Calu3 (cell line): ENCODE results near the gene FZD7. TPM values are rescaled to one million over a fixed set of nuclear protein-coding genes. Genes with fewer than 3 reads are reported as not detected.

Source experiments
- BruUV-seq: library from RNA; stranded (reverse); fragments of 400-500 nt; replicated peaks from 2 replicates; lab custom pipeline; 2021; lab: Mats Ljungman, UMichigan
- CTCF ChIA-PET: fragments of 300-600 bp; sonication (Branson Sonifier 250); formaldehyde crosslinking; loops from one replicate; lab custom pipeline; 2022; ENCODE audit warnings: antibody characterized with exemption; lab: Charles Lee
- DNase-seq: peaks from one replicate; pipeline ENCODE4 v3.0.0; 2022
- H3K27ac Mint-ChIP-seq: one replicate; pipeline ENCODE4 v1.8.0; 2022; ENCODE audit warnings: mixed read lengths; ENCODE audit not compliant: unreplicated experiment
- H3K27me3 Mint-ChIP-seq: one replicate; pipeline ENCODE4 v1.8.0; 2022; ENCODE audit warnings: mixed read lengths; ENCODE audit not compliant: unreplicated experiment
- H3K36me3 Mint-ChIP-seq: one replicate; pipeline ENCODE4 v1.8.0; 2022; ENCODE audit warnings: mild to moderate bottlenecking, moderate library complexity, mixed read lengths; ENCODE audit not compliant: insufficient read depth, unreplicated experiment
- H3K4me1 Mint-ChIP-seq: one replicate; pipeline ENCODE4 v1.8.0; 2022; ENCODE audit warnings: mild to moderate bottlenecking, low read depth, mixed read lengths; ENCODE audit not compliant: unreplicated experiment
- H3K4me3 Mint-ChIP-seq: one replicate; pipeline ENCODE4 v1.8.0; 2022; ENCODE audit warnings: mild to moderate bottlenecking, low read depth, moderate library complexity, mixed read lengths; ENCODE audit not compliant: unreplicated experiment
- H3K9me3 Mint-ChIP-seq: one replicate; pipeline ENCODE4 v1.8.0; 2022; ENCODE audit warnings: low read depth, mixed read lengths; ENCODE audit not compliant: unreplicated experiment
- intact Hi-C: fragments of 100-400 bp; cut with micrococcal nuclease; formaldehyde crosslinking; loops from one replicate; pipeline ENCODE4 v1.10.0; 2022; ENCODE audit not compliant: unreplicated experiment
- total RNA-seq: library from RNA; stranded (reverse); gene quantifications from 2 replicates; pipeline ENCODE4 v1.2.3, GENCODE V29; 2022
- TF ChIP-seq, protein P1 (sequence below): fragments of 200-600 bp; IDR thresholded peaks from one replicate; pipeline ENCODE4 v1.8.0; 2022; ENCODE audit warnings: antibody characterized with exemption; ENCODE audit not compliant: unreplicated experiment

FZD7 gene
- total RNA-seq, 1 experiment from 2014 or later = 17.7 TPM

DNA sequence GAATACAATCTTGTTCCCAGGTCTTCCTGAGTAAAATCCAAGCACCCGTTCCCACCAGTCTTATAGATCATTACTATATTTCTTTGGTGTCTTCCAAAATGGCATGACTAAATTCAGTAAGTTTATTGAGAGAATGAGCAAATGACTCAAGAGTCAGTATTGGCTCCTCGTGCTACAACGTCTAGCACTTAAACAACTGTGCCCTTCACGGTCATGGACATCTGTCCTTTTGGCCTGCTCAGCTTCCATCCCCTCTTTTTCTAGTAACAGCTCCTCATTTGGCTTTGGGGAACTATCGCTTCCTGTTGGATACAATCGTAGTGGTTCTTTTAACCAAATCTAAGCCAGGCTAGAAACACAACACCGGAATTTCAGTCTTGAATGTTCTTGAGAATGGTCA is 24.1 kb upstream of the FZD7 start:
- H3K9me3 Mint-ChIP-seq = no peaks in the 10 kb centered on the region
- intact Hi-C loops = no loop called here
- DNase-seq = no peak
- BruUV-seq = no TSS peak
- no peaks in the 10 kb centered on the region for H3K36me3 Mint-ChIP-seq
- H3K4me3 Mint-ChIP-seq = no peak overlapping the region
- peaks cover 36% of the 10 kb centered on the region for H3K27me3 Mint-ChIP-seq
- CTCF ChIA-PET = no interaction called here
- TF ChIP-seq, protein P1, sequence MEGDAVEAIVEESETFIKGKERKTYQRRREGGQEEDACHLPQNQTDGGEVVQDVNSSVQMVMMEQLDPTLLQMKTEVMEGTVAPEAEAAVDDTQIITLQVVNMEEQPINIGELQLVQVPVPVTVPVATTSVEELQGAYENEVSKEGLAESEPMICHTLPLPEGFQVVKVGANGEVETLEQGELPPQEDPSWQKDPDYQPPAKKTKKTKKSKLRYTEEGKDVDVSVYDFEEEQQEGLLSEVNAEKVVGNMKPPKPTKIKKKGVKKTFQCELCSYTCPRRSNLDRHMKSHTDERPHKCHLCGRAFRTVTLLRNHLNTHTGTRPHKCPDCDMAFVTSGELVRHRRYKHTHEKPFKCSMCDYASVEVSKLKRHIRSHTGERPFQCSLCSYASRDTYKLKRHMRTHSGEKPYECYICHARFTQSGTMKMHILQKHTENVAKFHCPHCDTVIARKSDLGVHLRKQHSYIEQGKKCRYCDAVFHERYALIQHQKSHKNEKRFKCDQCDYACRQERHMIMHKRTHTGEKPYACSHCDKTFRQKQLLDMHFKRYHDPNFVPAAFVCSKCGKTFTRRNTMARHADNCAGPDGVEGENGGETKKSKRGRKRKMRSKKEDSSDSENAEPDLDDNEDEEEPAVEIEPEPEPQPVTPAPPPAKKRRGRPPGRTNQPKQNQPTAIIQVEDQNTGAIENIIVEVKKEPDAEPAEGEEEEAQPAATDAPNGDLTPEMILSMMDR = no peak
- no peaks in the 10 kb centered on the region for H3K4me1 Mint-ChIP-seq
- H3K27ac Mint-ChIP-seq = no peak overlapping the region

DNA sequence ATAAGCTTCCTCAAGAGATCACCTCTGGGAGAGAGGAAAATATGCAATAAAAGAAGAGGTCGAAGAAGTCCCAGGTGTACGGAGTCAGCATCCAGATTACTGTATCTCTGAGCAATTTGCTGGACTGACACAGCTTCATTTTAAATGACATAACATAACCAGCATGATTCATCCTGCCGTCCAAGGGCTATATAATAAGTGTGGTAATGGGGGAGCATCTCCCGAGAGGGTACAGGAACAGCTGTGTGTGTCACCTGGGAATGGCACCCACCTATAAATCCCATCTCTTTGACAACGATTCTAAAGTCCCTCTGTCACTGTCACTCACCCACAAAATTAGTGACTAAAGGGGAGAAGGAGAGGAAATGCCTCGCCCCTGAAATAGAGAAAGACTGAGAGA is 19.3 kb upstream of the FZD7 start:
- H3K4me1 Mint-ChIP-seq = no peaks in the 10 kb centered on the region
- H3K27me3 Mint-ChIP-seq = peaks cover 42% of the 10 kb centered on the region
- no peak overlapping the region for H3K27ac Mint-ChIP-seq
- no peak for DNase-seq
- no peak overlapping the region for H3K4me3 Mint-ChIP-seq
- intact Hi-C loops = no loop called here
- TF ChIP-seq, protein P1 = no peak
- CTCF ChIA-PET = no interaction called here
- no peaks in the 10 kb centered on the region for H3K36me3 Mint-ChIP-seq
- no TSS peak for BruUV-seq
- H3K9me3 Mint-ChIP-seq = no peaks in the 10 kb centered on the region

DNA sequence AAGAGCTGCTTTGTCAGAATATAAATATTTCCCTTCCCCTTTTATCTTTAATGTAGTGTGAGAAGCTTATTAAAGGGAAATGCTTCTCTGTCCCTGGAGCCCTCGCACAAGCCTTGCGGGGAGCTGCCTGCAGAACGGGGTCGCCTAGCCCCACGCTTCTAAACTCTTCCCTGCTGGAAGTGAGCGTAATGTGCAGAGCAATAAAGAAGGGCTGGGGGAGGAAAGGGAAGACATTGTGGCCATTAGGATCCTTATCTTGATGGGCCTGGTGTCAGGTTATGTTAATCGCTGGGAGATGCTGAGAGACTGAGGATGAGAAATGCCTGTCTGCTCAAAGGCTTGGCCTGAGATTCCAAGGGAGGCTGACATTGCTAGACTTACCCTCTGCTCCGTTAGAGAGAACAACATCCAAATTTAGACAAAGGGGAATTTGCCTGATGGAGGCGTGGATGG is 18.9 kb upstream of the FZD7 start:
- intact Hi-C loops = no loop called here
- TF ChIP-seq, protein P1 = no peak
- BruUV-seq = no TSS peak
- no peak overlapping the region for H3K27ac Mint-ChIP-seq
- H3K36me3 Mint-ChIP-seq = no peaks in the 10 kb centered on the region
- CTCF ChIA-PET = no interaction called here
- DNase-seq = no peak
- no peaks in the 10 kb centered on the region for H3K9me3 Mint-ChIP-seq
- no peak overlapping the region for H3K4me3 Mint-ChIP-seq
- H3K4me1 Mint-ChIP-seq = no peaks in the 10 kb centered on the region
- peaks cover 45% of the 10 kb centered on the region for H3K27me3 Mint-ChIP-seq

DNA sequence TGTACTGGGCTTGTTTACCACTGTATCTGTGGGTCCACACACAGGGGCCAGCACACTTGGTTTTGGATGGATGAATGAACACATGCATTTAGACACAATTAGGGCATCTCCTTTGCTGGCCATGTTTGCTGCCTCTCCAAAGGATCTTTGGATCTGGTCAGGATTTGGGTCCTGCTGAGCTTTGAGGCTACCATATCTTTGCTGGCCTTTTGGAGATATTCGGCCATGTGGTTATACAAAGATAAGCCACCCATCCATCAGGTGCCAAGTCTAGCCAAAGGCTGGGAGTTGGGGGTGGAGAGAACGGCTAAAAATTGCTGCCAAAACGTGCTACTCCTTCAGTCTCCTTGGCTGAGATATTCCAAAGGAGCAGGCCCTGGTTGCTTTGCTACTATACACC is 18.2 kb upstream of the FZD7 start:
- DNase-seq = no peak
- H3K27ac Mint-ChIP-seq = no peak overlapping the region
- no peaks in the 10 kb centered on the region for H3K36me3 Mint-ChIP-seq
- no peaks in the 10 kb centered on the region for H3K9me3 Mint-ChIP-seq
- intact Hi-C loops = no loop called here
- H3K4me3 Mint-ChIP-seq = no peak overlapping the region
- H3K4me1 Mint-ChIP-seq = no peaks in the 10 kb centered on the region
- peaks cover 45% of the 10 kb centered on the region for H3K27me3 Mint-ChIP-seq
- BruUV-seq = no TSS peak
- TF ChIP-seq, protein P1 = no peak
- CTCF ChIA-PET = no interaction called here
